CD4-positive, alpha-beta T cell treated with Interleukin-21 for 1 hour (primary cell): ENCODE results near the gene EBP.
"Not testable (repeated sequence)": the region's sequence is repeated elsewhere in the genome, so short reads cannot be mapped to it uniquely, and the experiment has no call there.

ENCODE experiments used
- DNase-seq: peaks from one replicate; pipeline ENCODE4 v3.0.0-alpha.2; 2020

The EBP gene

GRCh38 chrX:48531358-48531959 is 9.9 kb downstream of the EBP start:
- DNase-seq = peak; percentile 46

DNA sequence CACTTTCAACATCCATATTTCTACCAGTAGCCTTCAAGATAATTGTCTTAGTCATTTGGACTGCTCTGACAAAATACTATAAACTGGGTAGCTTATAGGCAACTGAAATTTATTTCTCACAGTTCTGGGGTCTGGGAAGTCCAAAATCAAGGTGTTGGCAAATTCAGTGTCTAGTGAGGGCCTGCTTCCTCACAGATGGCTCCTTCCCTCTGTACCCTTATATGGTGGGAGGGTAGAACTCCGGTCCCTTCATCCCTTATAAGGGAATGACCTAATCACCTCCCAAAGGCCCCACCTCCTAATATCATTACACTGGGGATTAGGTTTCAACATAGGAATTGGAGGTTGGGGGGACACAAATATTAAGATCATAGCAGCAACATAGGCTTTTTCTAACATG is 10.6 kb downstream of the EBP start:
- DNase-seq = no peak

GRCh38 chrX:48533165-48533564 is 11.6 kb downstream of the EBP start:
- no peak for DNase-seq

DNA sequence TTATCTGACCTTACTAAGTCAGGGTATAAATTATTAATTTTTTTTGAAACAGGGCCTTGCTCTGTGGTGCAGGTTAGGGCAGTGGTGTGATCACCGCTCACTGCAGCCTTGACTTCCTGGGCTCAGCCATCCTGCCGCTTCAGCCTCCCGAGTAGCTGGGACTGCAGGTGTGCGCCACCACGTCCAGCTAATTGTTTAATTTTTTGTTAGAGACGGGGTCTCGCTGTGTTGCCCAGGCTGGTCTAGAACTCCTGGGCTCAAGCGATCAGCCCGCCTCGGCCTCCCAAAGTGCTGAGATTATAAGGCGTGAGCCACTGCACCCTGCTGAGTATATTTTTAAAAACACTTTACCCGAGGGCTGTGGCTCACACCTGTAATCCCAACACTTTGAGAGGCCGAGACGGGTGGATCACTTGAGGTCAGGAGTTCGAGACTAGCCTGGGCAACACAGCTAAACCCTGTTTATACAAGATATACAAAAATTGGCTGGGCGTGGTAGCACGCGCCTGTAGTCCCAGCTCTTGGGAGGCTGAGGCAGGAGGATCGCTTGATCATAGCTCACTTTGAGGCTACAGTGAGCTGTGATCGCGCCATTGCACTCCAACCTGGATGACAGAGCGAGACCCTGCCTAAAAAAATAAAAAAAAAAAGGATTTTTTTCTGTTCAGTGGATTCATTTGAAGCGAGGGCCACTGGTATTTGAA is 17.2 kb downstream of the EBP start:
- no peak for DNase-seq

DNA sequence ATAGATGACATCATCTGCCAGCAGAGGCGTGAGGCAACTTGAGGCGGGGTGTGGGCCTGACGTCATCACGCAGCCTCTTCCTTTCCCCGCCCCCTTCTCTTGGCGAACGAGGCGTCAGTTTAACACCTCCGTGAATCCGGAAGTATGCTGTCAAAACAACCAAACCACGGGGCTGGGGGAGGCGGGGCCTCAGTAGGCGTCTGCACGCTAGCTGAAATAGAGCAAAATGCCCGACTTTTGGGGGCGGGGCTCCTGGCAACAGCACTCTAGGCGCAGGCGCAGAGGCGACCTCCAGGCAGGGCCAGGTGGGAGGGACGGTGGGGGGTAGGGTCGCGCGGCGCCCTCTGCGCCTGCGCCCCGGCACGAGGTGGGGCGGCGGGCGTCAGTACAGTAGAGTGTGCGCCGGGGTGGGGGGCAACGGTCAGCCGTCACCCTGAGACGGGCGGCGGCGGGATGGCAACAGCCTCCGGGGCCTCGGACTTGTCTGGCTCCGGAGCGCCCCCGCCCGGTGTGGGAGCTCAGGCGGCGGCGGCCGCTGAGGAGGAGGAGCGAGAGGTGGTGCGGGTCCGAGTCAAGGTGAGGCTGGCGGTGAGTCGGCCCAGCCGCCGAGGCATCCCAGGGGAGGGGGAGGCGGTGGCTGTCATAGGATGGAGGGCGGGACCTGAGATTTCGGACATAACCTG is 17.9 kb downstream of the EBP start, which contains the start of gene TBC1D25:
TBC1D25 (plus strand) TSS at position 370 of the 683 bp plus-strand sequence; CDS start at position 454, 84 bp downstream.
- DNase-seq = peak; percentile 98

DNA sequence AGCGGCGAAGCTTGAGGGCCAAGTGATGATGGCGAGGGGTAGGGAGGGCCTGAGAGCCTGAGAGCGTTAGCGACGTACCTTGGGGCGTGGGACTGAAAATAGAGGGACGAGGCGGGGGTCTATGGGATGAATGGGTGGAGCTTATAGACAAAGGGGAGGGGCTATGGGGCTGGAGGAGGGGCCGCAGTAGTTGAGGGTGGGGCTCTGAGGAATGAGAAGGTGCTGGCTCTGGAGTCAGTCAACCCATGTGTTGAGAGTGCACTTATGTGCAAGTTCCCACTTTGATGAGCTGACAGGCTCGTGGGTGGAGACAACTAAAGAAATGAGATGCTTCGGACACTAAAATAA is 18.4 kb downstream of the EBP start:
- DNase-seq = peak; percentile 75

DNA sequence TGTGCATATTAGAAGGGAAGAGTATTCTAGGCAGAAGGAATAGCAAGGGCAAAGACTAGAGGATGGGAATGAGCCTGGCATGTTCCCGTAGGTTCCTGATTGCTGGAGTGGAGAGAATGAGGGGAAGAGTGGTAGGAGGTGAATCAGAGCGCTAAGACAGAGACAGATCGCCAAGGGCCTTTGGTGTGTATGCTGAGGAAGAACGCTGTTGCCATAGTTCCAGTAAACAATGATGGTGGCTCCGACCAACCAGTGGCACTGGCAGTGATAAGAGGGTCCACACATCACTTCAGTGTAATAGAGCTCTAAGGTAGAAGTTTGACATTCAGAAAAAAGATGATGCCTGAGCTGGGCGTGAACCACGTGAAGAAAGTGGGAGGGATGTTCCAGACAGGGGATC is 18.9 kb downstream of the EBP start:
- peak; percentile 22 for DNase-seq

DNA sequence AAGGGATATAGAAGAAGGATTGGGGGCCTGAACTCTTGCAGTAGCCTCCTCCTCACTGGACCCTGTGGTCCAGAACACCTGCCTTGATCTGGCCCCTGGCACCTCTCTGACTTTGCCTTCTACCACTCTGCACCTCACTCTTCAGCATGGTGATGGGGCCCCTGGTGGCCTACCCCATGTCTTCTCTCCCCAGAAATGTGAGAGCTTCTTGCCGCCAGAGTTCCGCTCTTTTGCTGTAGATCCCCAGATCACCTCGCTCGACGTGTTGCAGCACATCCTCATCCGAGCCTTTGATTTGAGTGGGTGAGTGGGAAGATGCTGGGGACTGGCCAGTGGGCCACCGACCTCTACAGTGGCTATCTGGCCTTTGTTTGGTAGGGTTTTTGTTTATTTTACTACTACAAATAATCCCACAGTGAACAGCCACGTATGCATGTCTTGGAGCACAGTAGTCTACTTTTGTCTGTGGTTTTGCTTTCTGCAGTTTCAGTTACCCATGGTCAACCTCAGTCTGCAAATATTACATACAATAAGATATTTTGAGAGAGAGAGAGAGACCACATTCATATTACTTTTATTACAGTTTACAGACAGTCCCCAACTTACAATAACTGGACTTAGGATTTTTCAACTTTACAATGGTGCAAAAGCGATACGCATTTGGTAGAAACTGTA is 19.7 kb downstream of the EBP start:
- DNase-seq = no peak

DNA sequence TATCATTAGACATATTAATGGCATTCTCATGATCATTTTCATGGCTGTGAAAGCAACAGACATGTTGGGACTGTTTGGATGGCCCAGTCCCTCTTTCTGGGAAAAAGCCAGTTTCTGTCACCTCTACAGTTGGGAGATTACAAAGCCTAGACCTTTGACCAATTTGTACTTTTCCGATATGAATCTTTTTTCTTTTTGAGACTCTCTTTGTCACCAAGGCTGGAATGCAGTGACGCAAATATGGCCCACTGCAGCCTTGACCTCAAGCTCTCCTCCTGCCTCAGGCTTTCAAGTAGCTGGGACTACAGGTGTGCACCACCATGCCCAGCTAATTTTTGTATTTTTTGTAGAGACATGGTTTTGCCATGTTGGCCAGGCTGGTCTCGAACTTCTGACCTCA is 27.3 kb downstream of the EBP start:
- no peak for DNase-seq

DNA sequence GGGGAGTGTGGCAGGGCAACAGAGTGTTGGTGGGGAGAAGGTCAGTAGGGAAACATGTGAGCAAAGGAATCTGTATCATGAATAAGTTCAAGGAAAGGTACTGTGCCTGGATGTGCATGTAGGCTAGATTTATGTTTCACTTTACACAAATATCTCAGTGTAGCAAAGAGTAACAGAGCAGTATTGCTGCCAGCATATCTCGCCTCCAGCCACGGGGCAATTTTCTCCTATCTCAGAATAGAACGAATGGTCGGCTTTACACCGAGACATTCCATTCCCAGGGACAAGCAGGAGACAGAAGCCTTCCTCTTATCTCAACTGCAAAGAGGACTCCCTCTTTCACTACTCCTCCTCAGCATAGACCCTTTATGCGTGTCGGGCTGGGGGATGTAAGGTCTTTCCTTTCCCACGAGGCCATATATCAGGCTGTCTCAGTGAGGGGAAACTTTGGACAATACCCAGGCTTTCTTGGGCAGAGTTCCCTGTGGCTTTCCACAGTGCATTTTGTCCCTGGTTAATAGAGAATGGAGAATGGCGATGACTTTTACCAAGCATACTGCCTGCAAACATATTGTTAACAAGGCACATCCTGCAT is 34.2 kb downstream of the EBP start:
- not testable (repeated sequence) for DNase-seq

DNA sequence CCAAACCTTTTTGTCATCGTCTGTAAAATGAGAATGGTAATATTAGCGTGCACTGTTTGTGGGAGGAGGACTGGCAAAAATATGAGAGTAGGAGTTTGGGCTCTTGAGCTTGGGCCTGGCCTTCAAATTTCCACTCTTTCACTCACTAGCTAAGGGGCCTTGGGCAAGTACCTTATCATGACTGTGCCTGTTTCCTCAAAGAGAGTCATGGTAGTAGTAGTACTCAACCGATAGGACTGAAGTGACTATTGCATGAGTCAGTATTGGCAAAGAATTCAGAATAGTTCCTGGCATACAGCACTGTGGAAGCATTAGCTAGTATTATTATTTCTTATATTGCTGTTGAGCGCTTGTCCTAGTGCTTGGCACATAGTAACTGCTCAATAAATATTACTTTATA is 36.7 kb downstream of the EBP start:
- no peak for DNase-seq

DNA sequence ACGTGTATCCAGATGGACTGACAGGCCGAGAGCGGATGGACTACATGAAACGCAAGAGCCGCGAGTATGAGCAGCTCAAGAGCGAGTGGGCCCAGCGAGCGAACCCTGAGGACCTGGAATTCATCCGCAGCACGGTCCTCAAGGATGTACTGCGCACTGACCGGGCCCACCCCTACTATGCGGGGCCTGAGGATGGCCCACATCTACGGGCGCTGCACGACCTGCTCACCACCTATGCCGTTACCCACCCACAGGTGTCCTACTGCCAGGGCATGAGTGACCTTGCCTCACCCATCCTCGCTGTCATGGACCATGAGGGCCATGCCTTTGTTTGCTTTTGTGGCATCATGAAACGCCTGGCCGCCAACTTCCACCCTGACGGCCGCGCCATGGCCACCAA is 38.0 kb downstream of the EBP start:
- DNase-seq = no peak

DNA sequence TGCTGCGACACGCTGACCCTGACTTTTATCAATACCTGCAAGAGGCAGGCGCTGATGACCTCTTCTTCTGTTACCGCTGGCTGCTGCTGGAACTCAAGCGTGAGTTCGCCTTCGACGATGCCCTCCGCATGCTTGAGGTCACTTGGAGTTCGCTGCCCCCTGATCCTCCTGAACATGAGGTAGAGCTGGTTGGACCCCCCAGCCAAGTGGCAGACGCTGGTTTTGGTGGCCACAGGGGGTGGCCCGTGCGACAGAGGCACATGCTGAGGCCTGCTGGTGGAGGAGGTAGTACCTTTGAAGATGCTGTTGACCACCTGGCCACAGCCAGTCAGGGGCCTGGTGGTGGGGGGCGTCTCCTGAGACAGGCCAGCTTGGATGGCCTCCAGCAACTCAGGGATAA is 38.4 kb downstream of the EBP start:
- no peak for DNase-seq

DNA sequence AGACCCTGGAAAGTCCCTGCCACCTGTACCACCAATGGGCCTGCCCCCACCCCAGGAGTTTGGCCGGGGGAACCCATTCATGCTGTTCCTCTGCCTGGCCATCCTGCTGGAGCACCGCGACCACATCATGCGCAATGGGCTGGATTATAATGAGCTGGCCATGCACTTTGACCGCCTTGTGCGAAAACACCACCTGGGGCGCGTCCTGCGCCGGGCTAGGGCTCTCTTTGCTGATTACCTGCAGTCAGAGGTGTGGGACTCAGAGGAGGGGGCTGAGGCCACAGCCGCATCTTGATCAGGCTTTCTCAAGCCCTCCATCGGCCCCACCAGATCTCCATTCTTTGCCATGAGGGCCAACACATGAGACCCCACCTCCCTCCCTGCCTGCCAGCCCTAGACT is 39.1 kb downstream of the EBP start:
- no peak for DNase-seq

GRCh38 chrX:48569958-48570357 is 48.4 kb downstream of the EBP start:
- DNase-seq = no peak

- DNase-seq = no peak
Observed at GRCh38 chrX:48573690-48574269, 52.2 kb downstream of the EBP start.

DNA sequence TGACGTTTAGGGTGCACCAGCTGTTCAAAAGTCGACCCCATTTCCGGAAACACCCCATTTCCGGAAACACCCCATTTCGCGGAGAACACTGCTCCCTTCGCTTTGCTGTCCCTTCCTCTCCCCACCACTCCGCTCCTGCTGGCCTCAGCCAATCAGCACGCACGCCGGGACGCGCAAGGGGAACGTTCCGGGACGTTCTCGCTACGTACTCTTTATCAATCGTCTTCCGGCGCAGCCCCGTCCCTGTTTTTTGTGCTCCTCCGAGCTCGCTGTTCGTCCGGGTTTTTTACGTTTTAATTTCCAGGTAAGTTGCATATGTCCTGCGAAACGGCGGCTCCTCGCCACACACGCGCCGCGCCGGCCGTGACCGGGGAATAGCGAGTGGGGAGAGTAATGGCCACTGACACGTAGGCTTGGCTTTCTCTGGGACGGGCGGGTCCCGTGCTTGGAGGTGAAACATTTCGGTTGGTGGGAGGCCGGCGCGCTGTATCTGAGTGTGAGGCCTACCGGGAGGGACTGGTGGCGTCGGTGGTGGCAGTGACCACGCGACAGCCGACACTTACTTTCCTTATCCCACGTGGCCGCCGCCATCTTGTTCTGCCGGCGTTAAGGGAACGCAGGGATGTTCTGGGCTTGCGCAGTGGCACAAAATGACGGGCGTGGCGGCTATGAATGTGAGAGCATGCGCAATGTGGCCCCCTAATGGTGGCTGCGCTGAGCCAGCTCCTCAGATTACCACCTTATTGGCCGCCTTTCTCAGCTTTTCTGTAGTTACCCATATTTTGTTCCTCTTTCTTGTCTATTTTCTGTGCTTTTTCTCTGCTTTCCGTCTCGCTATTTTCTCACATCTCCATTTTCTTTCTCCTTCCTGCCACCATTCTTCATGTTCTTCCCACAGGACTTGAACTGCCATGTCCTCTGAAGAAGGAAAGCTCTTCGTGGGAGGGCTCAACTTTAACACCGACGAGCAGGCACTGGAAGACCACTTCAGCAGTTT is 53.0 kb downstream of the EBP start, which contains the start of gene RBM3:
RBM3 (plus strand) TSS at position 215 of the 997 bp plus-strand sequence; CDS start at position 912, 697 bp downstream.
- DNase-seq = peak; percentile 96

- no peak for DNase-seq
Observed at GRCh38 chrX:48575642-48576041, 54.0 kb downstream of the EBP start.

DNA sequence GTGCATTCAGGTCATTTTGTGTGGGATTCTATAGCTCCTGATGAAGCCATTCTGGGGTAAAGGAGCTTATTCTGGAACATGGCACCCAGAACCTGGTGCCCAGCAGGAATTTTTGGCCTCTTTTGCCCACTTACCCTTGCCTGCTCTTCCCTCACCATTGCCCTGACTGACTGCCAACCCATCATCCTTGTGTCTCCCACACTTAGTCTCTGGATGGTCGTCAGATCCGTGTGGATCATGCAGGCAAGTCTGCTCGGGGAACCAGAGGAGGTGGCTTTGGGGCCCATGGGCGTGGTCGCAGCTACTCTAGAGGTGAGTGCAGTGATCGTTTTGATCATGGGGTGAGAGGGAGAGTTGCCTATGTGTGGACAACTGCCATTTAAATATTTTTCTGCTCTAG is 54.5 kb downstream of the EBP start:
- DNase-seq = no peak
